GM12875 (cell line): ENCODE data around the gene TMUB1.

Experiments
- H3K4me3 ChIP-seq: one replicate; pipeline ENCODE4 v1.5.1; 2011; ENCODE audit warnings: low read depth, low read length, control low read depth
- TF ChIP-seq, protein P1 (sequence below): IDR thresholded peaks from 2 replicates; pipeline ENCODE4 v1.5.1; 2011; ENCODE audit warnings: low read depth, mild to moderate bottlenecking, control low read depth, inconsistent platforms, low read length, moderate library complexity, borderline replicate concordance; ENCODE audit not compliant: insufficient read depth

The TMUB1 gene

DNA sequence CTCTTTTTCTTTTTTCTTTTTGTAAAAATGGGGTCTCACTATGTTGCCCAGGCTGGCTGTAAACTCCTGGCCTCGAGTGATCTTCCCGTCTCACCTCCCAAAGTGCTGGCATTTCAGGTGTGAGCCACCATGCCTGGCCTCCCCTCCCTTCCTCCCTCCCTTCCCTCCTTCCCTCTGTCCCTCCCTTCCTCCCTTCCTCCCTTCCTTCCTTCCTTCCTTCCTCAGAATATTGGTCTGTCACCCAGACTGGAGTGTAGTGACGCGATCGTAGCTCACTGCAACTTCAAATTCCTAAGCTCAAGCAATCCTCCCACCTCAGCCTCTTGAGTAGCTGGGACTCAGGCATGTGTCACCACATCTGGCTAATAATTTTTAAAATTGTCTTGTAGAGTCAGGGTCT lies 11.4 kb upstream of the TMUB1 start:
- TF ChIP-seq, protein P1, sequence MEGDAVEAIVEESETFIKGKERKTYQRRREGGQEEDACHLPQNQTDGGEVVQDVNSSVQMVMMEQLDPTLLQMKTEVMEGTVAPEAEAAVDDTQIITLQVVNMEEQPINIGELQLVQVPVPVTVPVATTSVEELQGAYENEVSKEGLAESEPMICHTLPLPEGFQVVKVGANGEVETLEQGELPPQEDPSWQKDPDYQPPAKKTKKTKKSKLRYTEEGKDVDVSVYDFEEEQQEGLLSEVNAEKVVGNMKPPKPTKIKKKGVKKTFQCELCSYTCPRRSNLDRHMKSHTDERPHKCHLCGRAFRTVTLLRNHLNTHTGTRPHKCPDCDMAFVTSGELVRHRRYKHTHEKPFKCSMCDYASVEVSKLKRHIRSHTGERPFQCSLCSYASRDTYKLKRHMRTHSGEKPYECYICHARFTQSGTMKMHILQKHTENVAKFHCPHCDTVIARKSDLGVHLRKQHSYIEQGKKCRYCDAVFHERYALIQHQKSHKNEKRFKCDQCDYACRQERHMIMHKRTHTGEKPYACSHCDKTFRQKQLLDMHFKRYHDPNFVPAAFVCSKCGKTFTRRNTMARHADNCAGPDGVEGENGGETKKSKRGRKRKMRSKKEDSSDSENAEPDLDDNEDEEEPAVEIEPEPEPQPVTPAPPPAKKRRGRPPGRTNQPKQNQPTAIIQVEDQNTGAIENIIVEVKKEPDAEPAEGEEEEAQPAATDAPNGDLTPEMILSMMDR = no peak
- no peak overlapping the region for H3K4me3 ChIP-seq

DNA sequence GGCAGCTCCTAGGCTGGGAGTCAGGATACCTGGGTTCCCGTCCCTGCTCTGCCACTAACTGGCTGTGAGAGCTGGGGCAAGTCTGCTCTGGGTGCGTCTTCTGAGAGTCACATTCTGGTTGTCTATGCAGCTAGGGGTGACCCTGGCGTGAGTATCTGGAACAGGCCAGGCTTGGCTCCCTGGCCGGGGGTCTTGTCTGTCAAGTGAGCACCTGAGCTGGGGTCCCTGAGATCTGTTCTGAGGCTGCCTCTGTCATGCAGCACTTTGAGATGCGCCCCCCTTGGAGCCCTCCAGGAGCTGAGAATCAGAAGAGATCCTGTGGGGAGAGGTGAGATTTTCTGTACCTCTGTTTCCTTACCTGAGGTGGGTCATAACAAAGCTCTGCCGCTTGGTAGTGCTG lies 10.5 kb upstream of the TMUB1 start:
- H3K4me3 ChIP-seq = no peak overlapping the region
- TF ChIP-seq, protein P1 = no peak

DNA sequence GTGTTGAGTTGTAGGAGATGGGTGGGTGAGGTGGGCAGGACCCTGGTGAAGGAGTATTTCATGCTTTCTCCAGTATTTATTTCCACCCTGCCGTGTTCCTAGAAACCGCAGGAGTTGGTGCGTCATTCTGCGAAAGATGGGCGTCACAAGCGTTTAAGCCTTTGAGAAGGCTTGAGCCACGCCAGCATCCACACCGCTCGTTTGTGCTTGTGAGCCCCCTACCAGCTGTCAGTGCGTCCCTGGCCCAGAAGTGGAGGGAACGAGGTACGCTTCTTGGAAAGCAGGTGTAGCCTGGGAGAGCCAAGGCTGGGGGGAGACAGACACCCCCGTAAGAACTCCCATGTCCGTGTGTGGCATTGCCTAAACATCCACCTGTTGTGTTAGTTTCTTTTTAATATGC lies 8.7 kb upstream of the TMUB1 start:
- TF ChIP-seq, protein P1 = no peak
- no peak overlapping the region for H3K4me3 ChIP-seq

DNA sequence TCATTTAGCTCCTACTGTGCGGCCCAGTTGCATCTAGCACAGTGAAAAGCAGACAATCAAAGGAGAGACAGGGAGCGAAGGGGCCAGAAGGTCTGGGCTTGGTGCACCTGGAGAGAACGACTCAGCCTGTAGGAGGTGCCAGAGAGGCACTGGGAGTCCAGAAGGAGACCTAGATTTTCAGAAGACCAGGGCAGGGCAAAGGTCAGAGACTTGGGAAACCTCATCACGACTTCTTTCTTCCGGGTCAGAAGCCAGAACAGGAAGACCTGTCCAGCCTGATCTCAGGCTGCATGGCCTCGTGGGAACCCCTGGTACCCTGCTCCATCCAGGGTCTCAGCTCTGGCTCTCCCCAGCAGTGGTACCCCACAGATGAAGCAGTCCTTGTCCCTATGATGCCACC lies 8.1 kb upstream of the TMUB1 start:
- TF ChIP-seq, protein P1 = peak; percentile 79
- H3K4me3 ChIP-seq = no peak overlapping the region

DNA sequence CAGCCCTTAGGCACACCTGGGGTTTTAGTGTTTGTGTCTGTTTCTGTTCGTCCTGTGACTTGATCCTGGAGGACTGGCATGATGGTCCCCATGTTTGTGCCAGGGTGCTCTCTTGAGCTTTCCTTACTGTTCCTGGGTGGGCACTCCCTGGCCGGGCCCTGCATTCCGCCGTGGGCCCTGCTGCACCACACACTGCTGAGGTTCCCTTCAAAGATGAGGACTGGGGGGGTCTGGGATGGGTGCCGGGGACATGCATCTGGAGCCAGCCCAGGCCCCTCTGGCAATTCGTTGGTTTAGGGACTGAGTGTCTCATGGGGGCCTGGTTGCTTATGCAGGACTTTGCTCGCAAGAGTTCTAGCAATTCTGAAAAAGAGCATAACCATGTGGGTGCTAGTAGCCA lies 7.7 kb upstream of the TMUB1 start:
- TF ChIP-seq, protein P1 = no peak

DNA sequence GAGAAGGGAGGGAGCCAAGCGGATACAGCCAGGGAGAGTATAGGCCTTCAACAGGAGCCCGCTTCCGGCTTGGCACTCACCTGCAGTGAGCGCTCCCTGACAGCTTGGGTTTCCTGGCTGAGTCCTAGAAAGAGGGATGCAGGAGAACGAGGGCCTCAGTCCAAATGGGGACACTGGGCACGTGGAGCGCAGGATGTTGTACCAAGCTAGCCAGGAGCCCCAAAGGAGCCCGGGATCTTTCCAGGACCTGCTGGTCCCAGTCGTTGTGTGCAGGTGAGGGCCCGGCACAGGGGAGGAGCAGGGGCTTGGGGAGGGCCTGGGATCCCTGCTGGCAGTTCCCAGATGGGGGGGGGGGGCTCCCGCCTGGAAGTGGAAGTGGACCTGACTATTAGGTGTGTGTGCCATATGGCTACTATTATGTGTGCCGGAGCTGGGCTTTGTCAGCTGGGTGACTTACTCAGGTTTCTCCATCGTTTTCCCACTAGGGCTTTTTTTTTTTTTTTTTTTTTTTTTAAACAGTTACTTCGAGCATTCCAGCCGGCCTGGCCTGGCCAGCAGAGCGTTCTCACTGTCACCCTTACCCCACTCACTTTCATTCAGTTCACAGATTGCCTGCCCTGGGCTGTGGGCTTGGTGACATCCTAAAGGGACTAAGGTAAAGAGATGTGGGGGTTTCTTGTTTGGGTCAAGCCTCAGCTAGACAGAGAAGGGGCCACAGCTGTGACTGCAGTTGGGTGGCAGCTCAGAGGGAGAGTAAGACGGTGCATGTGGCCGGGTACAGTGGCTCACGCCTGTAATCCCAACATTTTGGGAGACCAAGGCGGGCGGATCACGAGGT lies 6.8 kb upstream of the TMUB1 start:
- H3K4me3 ChIP-seq = no peak overlapping the region
- TF ChIP-seq, protein P1 = no peak

More for the DNA sequence above, 7.7 kb upstream of the TMUB1 start:
- no peak overlapping the region for H3K4me3 ChIP-seq
